GM12878 (cell line): Measurements from ENCODE around the gene TNFRSF6B. TPM values are rescaled to one million over a fixed set of nuclear protein-coding genes. Genes with fewer than 3 reads are reported as not detected.

Experiments used
- ASH2L ChIP-seq: fragments of 300-600, 200-600 bp; sonication (generic); IDR thresholded peaks from 2 replicates; pipeline ENCODE4 v1.6.1; 2017; ENCODE audit warnings: low read depth, mild to moderate bottlenecking, borderline replicate concordance
- ATF2 ChIP-seq: IDR thresholded peaks from 2 replicates; pipeline ENCODE4 v1.6.1; 2012; ENCODE audit warnings: low read length, inconsistent platforms
- BMI1 ChIP-seq: fragments of 450-650 bp; IDR thresholded peaks from 2 replicates; pipeline ENCODE4 v1.6.1; 2016; ENCODE audit warnings: mild to moderate bottlenecking, moderate library complexity, borderline replicate concordance
- CEBPB ChIP-seq, 2 experiments: fragments of 150-350 bp in 1 of 2; IDR thresholded peaks; 2 replicates each; pipeline ENCODE4 v1.6.1; 2012 to 2014; ENCODE audit warnings: low read depth in 2 of 2, low read length in 2 of 2, borderline replicate concordance in 1 of 2, inconsistent platforms in 1 of 2
- CHD2 ChIP-seq: IDR thresholded peaks from 2 replicates; pipeline ENCODE4 v1.6.1; 2011; ENCODE audit warnings: low read depth, low read length, improper control_type of control experiment, borderline replicate concordance
- CREB1 ChIP-seq: IDR thresholded peaks from 2 replicates; pipeline ENCODE4 v1.6.1; 2012; ENCODE audit warnings: low read depth, mild to moderate bottlenecking, inconsistent platforms
- EGR1 ChIP-seq, 2 experiments: IDR thresholded peaks; 1 replicate in 1 of 2; 2 replicates in 1 of 2; pipeline ENCODE4 v1.6.1; 2011 to 2012; ENCODE audit warnings: low read depth in 2 of 2, low read length in 2 of 2, borderline replicate concordance in 1 of 2, mild to moderate bottlenecking in 1 of 2, moderate library complexity in 1 of 2
- EZH2 ChIP-seq: IDR thresholded peaks from 2 replicates; pipeline ENCODE4 v1.6.1; 2012; ENCODE audit warnings: low read depth, mild to moderate bottlenecking, control low read depth, inconsistent platforms, low read length, borderline replicate concordance; ENCODE audit not compliant: control insufficient read depth
- GABPA ChIP-seq: IDR thresholded peaks from 2 replicates; pipeline ENCODE4 v1.6.1; 2014; ENCODE audit warnings: antibody characterized with exemption, low read depth, mild to moderate bottlenecking, inconsistent platforms
- JUND ChIP-seq: IDR thresholded peaks from 2 replicates; pipeline ENCODE4 v1.6.1; 2012; ENCODE audit warnings: low read depth, mild to moderate bottlenecking, low read length, improper control_type of control experiment, moderate library complexity
- KAT2A ChIP-seq: conservative IDR thresholded peaks from 2 replicates; pipeline ENCODE4 v1.6.1; 2011; ENCODE audit warnings: low read depth, low read length; ENCODE audit not compliant: control insufficient read depth
- KLF5 ChIP-seq: fragments of 450-650 bp; IDR thresholded peaks from 2 replicates; pipeline ENCODE4 v1.6.1; 2014; ENCODE audit warnings: mild to moderate bottlenecking; ENCODE audit not compliant: partially characterized antibody
- MAX ChIP-seq: IDR thresholded peaks from 2 replicates; pipeline ENCODE4 v1.6.1; 2012; ENCODE audit warnings: low read depth, low read length, improper control_type of control experiment
- MEF2B ChIP-seq: fragments of 450-650 bp; IDR thresholded peaks from 2 replicates; pipeline ENCODE4 v1.6.1; 2018; ENCODE audit warnings: mild to moderate bottlenecking, moderate library complexity; ENCODE audit not compliant: partially characterized antibody, poor library complexity, severe bottlenecking
- MXI1 ChIP-seq: fragments of 150-350 bp; IDR thresholded peaks from 2 replicates; pipeline ENCODE4 v1.6.1; 2011; ENCODE audit warnings: low read depth, mild to moderate bottlenecking, inconsistent platforms, low read length, improper control_type of control experiment
- NFIC ChIP-seq: IDR thresholded peaks from 2 replicates; pipeline ENCODE4 v1.6.1; 2012; ENCODE audit warnings: low read depth, mild to moderate bottlenecking, inconsistent platforms, low read length, moderate library complexity
- NFXL1 ChIP-seq: fragments of 450-650 bp; IDR thresholded peaks from 2 replicates; pipeline ENCODE4 v1.6.1; 2017; ENCODE audit warnings: antibody characterized with exemption, mild to moderate bottlenecking, borderline replicate concordance
- RAD21 ChIP-seq: IDR thresholded peaks from 2 replicates; pipeline ENCODE4 v1.6.1; 2011; ENCODE audit warnings: mild to moderate bottlenecking, low read depth, low read length, moderate library complexity; ENCODE audit not compliant: insufficient read depth
- SP1 ChIP-seq: IDR thresholded peaks from one replicate; pipeline ENCODE4 v1.6.1; 2011; ENCODE audit warnings: low read depth, low read length
- USF2 ChIP-seq: IDR thresholded peaks from 2 replicates; pipeline ENCODE4 v1.6.1; 2011; ENCODE audit warnings: low read depth, low read length, improper control_type of control experiment, borderline replicate concordance
- ZNF274 ChIP-seq: IDR thresholded peaks from one replicate; pipeline ENCODE4 v1.8.0; 2011; ENCODE audit not compliant: insufficient read length, insufficient read depth
- ZNF622 ChIP-seq: fragments of 450-650 bp; IDR thresholded peaks from 2 replicates; pipeline ENCODE4 v1.6.1; 2017; ENCODE audit warnings: mild to moderate bottlenecking, inconsistent platforms
- polyA plus RNA-seq, 11 experiments: library from polyadenylated mRNA; depleted of rRNA in 4 of 11; unstranded in 6 of 11; stranded (reverse) in 5 of 11; fragments of >200 nt; fragmentation: Nextera tagmentation in 4 of 11; fragmentation: Illumina TruSeq in 1 of 11; extraction: Ambion mirVana in 4 of 11; extraction: Trizol in 1 of 11; gene quantifications; 1 replicate in 1 of 11; 2 replicates in 10 of 11; pipeline versions ENCODE4 v1.2.1 to v1.2.3, GENCODE V29; 2011 to 2016; ENCODE audit warnings: inconsistent platforms in 2 of 11, missing spikeins in 2 of 11, low read depth in 1 of 11
- total RNA-seq, 4 experiments: library from RNA; depleted of rRNA in 3 of 4; stranded (reverse); fragments of >200 nt in 3 of 4; fragmentation: Illumina TruSeq in 1 of 4; extraction: Trizol in 1 of 4; gene quantifications; 2 replicates each; pipeline versions ENCODE4 v1.2.1 to v1.2.3, GENCODE V29; 2013 to 2021
- TF ChIP-seq, protein P1 (sequence below): fragments of 450-650 bp; IDR thresholded peaks from 2 replicates; pipeline ENCODE4 v1.6.1; 2017; ENCODE audit warnings: mild to moderate bottlenecking, moderate library complexity

The TNFRSF6B gene
- total and polyA plus RNA-seq, 10 of the 15 experiments (the other 5 are each of a cell fraction or from before 2014, with no cell fraction given): 0.67 to 2.2 (median 1.8) TPM; not detected in 7

GRCh38 chr20:63657937-63658748 lies 38.3 kb upstream of the TNFRSF6B start, which contains the start of gene RTEL1 (continued):
- TF ChIP-seq MEF2B (peak; percentile 32), KLF5 (peak; percentile 66), ASH2L (no peak), SP1 (peak; percentile 73), JUND (no peak), NFIC (no peak), CEBPB (IDR thresholded peaks at IDR 0.05; ENCODE audit: borderline replicate concordance in 1 of 2, low read depth in 2 of 2, low read length in 2 of 2) (no peak), EGR1 (IDR thresholded peaks at IDR 0.05; ENCODE audit: borderline replicate concordance in 1 of 2, low read depth in 2 of 2, low read length in 2 of 2) (peak; percentile 60 to 61; a peak in 2 of 3 replicates), CHD2 (peak; percentile 5; the same call in 1 of the 2 replicates), ZNF622 (no peak; the same call in 1 of the 2 replicates), MAX (no peak; the same call in 1 of the 2 replicates), RAD21 (no peak), ZNF274 (no peak), NFXL1 (no peak), KAT2A (no peak), CREB1 (peak; percentile 44), ATF2 (no peak), GABPA (peak; percentile 99), MXI1 (peak; percentile 63; the same call in 1 of the 2 replicates), BMI1 (no peak), EZH2 (no peak), USF2 (no peak)
- TF ChIP-seq, protein P1, sequence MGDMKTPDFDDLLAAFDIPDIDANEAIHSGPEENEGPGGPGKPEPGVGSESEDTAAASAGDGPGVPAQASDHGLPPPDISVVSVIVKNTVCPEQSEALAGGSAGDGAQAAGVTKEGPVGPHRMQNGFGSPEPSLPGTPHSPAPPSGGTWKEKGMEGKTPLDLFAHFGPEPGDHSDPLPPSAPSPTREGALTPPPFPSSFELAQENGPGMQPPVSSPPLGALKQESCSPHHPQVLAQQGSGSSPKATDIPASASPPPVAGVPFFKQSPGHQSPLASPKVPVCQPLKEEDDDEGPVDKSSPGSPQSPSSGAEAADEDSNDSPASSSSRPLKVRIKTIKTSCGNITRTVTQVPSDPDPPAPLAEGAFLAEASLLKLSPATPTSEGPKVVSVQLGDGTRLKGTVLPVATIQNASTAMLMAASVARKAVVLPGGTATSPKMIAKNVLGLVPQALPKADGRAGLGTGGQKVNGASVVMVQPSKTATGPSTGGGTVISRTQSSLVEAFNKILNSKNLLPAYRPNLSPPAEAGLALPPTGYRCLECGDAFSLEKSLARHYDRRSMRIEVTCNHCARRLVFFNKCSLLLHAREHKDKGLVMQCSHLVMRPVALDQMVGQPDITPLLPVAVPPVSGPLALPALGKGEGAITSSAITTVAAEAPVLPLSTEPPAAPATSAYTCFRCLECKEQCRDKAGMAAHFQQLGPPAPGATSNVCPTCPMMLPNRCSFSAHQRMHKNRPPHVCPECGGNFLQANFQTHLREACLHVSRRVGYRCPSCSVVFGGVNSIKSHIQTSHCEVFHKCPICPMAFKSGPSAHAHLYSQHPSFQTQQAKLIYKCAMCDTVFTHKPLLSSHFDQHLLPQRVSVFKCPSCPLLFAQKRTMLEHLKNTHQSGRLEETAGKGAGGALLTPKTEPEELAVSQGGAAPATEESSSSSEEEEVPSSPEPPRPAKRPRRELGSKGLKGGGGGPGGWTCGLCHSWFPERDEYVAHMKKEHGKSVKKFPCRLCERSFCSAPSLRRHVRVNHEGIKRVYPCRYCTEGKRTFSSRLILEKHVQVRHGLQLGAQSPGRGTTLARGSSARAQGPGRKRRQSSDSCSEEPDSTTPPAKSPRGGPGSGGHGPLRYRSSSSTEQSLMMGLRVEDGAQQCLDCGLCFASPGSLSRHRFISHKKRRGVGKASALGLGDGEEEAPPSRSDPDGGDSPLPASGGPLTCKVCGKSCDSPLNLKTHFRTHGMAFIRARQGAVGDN: peak; percentile 38; the same call in 1 of the 2 replicates
